Measurements from ENCODE around the gene NPHP4.
A peak's percentile ranks its signal among the peaks of the same experiment; 100 is the strongest.

The NPHP4 gene

GRCh38 chr1:6038603-6039002, 46.4 kb upstream of the NPHP4 start:
- Histone ChIP-seq H3K27me3 (ENCODE audit: insufficient read depth, low read length, poor library complexity) (no peaks in the 10 kb centered on the region), H4K8ac (ENCODE audit: low read depth, low read length) (no peak overlapping the region), H3K18ac (ENCODE audit: low read length) (no peak overlapping the region), H2BK5ac (ENCODE audit: low read length) (no peak overlapping the region), H3K4me2 (ENCODE audit: low read length) (no peak overlapping the region), H3K79me2 (ENCODE audit: control insufficient read depth, insufficient read depth, low read length) (no peaks in the 10 kb centered on the region), H3K9ac (ENCODE audit: low read length) (no peak overlapping the region), H2BK120ac (ENCODE audit: low read depth, low read length) (no peak overlapping the region), H3K27ac (ENCODE audit: low read depth, low read length) (no peak overlapping the region), H3K36me3 (ENCODE audit: control insufficient read depth, insufficient read depth, low read length) (no peaks in the 10 kb centered on the region), H3K56ac (ENCODE audit: low read length) (no peak overlapping the region), H3K4ac (ENCODE audit: low read depth, low read length) (no peak overlapping the region), H3K4me1 (ENCODE audit: control insufficient read depth, low read depth, low read length) (peaks cover 7% of the 10 kb centered on the region), H2BK15ac (replicated peaks; ENCODE audit: low read depth) (no peak overlapping the region), H3K4me3 (ENCODE audit: low read length) (no peak overlapping the region), H4K5ac (ENCODE audit: low read length) (no peak overlapping the region), H3K79me1 (ENCODE audit: low read length) (no peaks in the 10 kb centered on the region), H2AK5ac (ENCODE audit: low read length) (no peak overlapping the region), H3K23ac (ENCODE audit: low read length) (no peak overlapping the region)
- WGBS (ENCODE audit: extremely low coverage, insufficient coverage, low lambda C conversion rate) = no CpG with 5 or more reads among the region's 7 CpGs
- DNase-seq = no peak

GRCh38 chr1:6037338-6037762, 45.1 kb upstream of the NPHP4 start:
- Histone ChIP-seq H3K9ac (ENCODE audit: low read length) (no peak overlapping the region), H3K4me1 (ENCODE audit: control insufficient read depth, low read depth, low read length) (peaks cover 7% of the 10 kb centered on the region), H3K27ac (ENCODE audit: low read depth, low read length) (no peak overlapping the region), H3K4me2 (ENCODE audit: low read length) (no peak overlapping the region), H2AK5ac (ENCODE audit: low read length) (no peak overlapping the region), H3K4me3 (ENCODE audit: low read length) (no peak overlapping the region), H3K79me1 (ENCODE audit: low read length) (no peaks in the 10 kb centered on the region), H4K5ac (ENCODE audit: low read length) (no peak overlapping the region), H3K4ac (ENCODE audit: low read depth, low read length) (no peak overlapping the region), H2BK120ac (ENCODE audit: low read depth, low read length) (no peak overlapping the region), H2BK15ac (replicated peaks; ENCODE audit: low read depth) (no peak overlapping the region), H3K56ac (ENCODE audit: low read length) (peak overlapping the region; percentile 17), H4K8ac (ENCODE audit: low read depth, low read length) (no peak overlapping the region), H3K18ac (ENCODE audit: low read length) (no peak overlapping the region), H3K79me2 (ENCODE audit: control insufficient read depth, insufficient read depth, low read length) (no peaks in the 10 kb centered on the region), H3K23ac (ENCODE audit: low read length) (no peak overlapping the region), H3K27me3 (ENCODE audit: insufficient read depth, low read length, poor library complexity) (no peaks in the 10 kb centered on the region), H3K36me3 (ENCODE audit: control insufficient read depth, insufficient read depth, low read length) (no peaks in the 10 kb centered on the region), H2BK5ac (ENCODE audit: low read length) (no peak overlapping the region)
- DNase-seq = peak; percentile 44
- WGBS (ENCODE audit: extremely low coverage, insufficient coverage, low lambda C conversion rate) = no CpG with 5 or more reads among the region's 9 CpGs

GRCh38 chr1:6035719-6036118, 43.5 kb upstream of the NPHP4 start:
- H3K18ac ChIP-seq (ENCODE audit: low read length) = no peak overlapping the region
- no CpG with 5 or more reads among the region's 12 CpGs for WGBS (ENCODE audit: extremely low coverage, insufficient coverage, low lambda C conversion rate)
- H3K4me3 ChIP-seq (ENCODE audit: low read length) = no peak overlapping the region
- H3K4me2 ChIP-seq (ENCODE audit: low read length) = no peak overlapping the region
- no peak overlapping the region for H2BK120ac ChIP-seq (ENCODE audit: low read depth, low read length)
- no peaks in the 10 kb centered on the region for H3K79me2 ChIP-seq (ENCODE audit: control insufficient read depth, insufficient read depth, low read length)
- no peak overlapping the region for H2BK5ac ChIP-seq (ENCODE audit: low read length)
- no peak overlapping the region for H4K5ac ChIP-seq (ENCODE audit: low read length)
- H3K4ac ChIP-seq (ENCODE audit: low read depth, low read length) = no peak overlapping the region
- no peaks in the 10 kb centered on the region for H3K36me3 ChIP-seq (ENCODE audit: control insufficient read depth, insufficient read depth, low read length)
- H2AK5ac ChIP-seq (ENCODE audit: low read length) = no peak overlapping the region
- H3K9ac ChIP-seq (ENCODE audit: low read length) = no peak overlapping the region
- H3K79me1 ChIP-seq (ENCODE audit: low read length) = no peaks in the 10 kb centered on the region
- H3K56ac ChIP-seq (ENCODE audit: low read length) = no peak overlapping the region
- H3K27ac ChIP-seq (ENCODE audit: low read depth, low read length) = no peak overlapping the region
- H4K8ac ChIP-seq (ENCODE audit: low read depth, low read length) = no peak overlapping the region
- no peak for DNase-seq
- H2BK15ac ChIP-seq (replicated peaks; ENCODE audit: low read depth) = no peak overlapping the region
- H3K4me1 ChIP-seq (ENCODE audit: control insufficient read depth, low read depth, low read length) = peaks cover 7% of the 10 kb centered on the region
- H3K27me3 ChIP-seq (ENCODE audit: insufficient read depth, low read length, poor library complexity) = no peaks in the 10 kb centered on the region
- H3K23ac ChIP-seq (ENCODE audit: low read length) = no peak overlapping the region

- Histone ChIP-seq H2BK5ac (ENCODE audit: low read length) (no peak overlapping the region), H2AK5ac (ENCODE audit: low read length) (no peak overlapping the region), H3K9ac (ENCODE audit: low read length) (no peak overlapping the region), H3K79me1 (ENCODE audit: low read length) (no peaks in the 10 kb centered on the region), H3K27me3 (ENCODE audit: insufficient read depth, low read length, poor library complexity) (no peaks in the 10 kb centered on the region), H3K18ac (ENCODE audit: low read length) (no peak overlapping the region), H3K23ac (ENCODE audit: low read length) (no peak overlapping the region), H2BK120ac (ENCODE audit: low read depth, low read length) (no peak overlapping the region), H2BK15ac (replicated peaks; ENCODE audit: low read depth) (no peak overlapping the region), H3K4me1 (ENCODE audit: control insufficient read depth, low read depth, low read length) (peaks cover 7% of the 10 kb centered on the region), H3K36me3 (ENCODE audit: control insufficient read depth, insufficient read depth, low read length) (no peaks in the 10 kb centered on the region), H3K79me2 (ENCODE audit: control insufficient read depth, insufficient read depth, low read length) (no peaks in the 10 kb centered on the region), H3K27ac (ENCODE audit: low read depth, low read length) (no peak overlapping the region), H4K8ac (ENCODE audit: low read depth, low read length) (no peak overlapping the region), H3K56ac (ENCODE audit: low read length) (no peak overlapping the region), H4K5ac (ENCODE audit: low read length) (no peak overlapping the region), H3K4ac (ENCODE audit: low read depth, low read length) (no peak overlapping the region), H3K4me3 (ENCODE audit: low read length) (no peak overlapping the region), H3K4me2 (ENCODE audit: low read length) (no peak overlapping the region)
- WGBS (ENCODE audit: extremely low coverage, insufficient coverage, low lambda C conversion rate) = no CpG with 5 or more reads among the region's 15 CpGs
- no peak for DNase-seq
These were observed 43.1 kb upstream of the NPHP4 start for GRCh38 chr1:6035303-6035702.

GRCh38 chr1:6034750-6035096, 42.5 kb upstream of the NPHP4 start:
- Histone ChIP-seq H3K79me1 (ENCODE audit: low read length) (no peaks in the 10 kb centered on the region), H3K4me1 (ENCODE audit: control insufficient read depth, low read depth, low read length) (peaks cover 7% of the 10 kb centered on the region), H3K79me2 (ENCODE audit: control insufficient read depth, insufficient read depth, low read length) (no peaks in the 10 kb centered on the region), H2BK15ac (replicated peaks; ENCODE audit: low read depth) (no peak overlapping the region), H4K5ac (ENCODE audit: low read length) (no peak overlapping the region), H3K9ac (ENCODE audit: low read length) (no peak overlapping the region), H2AK5ac (ENCODE audit: low read length) (no peak overlapping the region), H3K27ac (ENCODE audit: low read depth, low read length) (no peak overlapping the region), H3K18ac (ENCODE audit: low read length) (no peak overlapping the region), H2BK120ac (ENCODE audit: low read depth, low read length) (no peak overlapping the region), H4K8ac (ENCODE audit: low read depth, low read length) (no peak overlapping the region), H3K23ac (ENCODE audit: low read length) (no peak overlapping the region), H3K4me2 (ENCODE audit: low read length) (no peak overlapping the region), H3K4ac (ENCODE audit: low read depth, low read length) (no peak overlapping the region), H3K36me3 (ENCODE audit: control insufficient read depth, insufficient read depth, low read length) (no peaks in the 10 kb centered on the region), H3K56ac (ENCODE audit: low read length) (no peak overlapping the region), H3K27me3 (ENCODE audit: insufficient read depth, low read length, poor library complexity) (no peaks in the 10 kb centered on the region), H3K4me3 (ENCODE audit: low read length) (no peak overlapping the region), H2BK5ac (ENCODE audit: low read length) (no peak overlapping the region)
- DNase-seq = no peak
- WGBS (ENCODE audit: extremely low coverage, insufficient coverage, low lambda C conversion rate) = no CpG with 5 or more reads among the region's 10 CpGs

GRCh38 chr1:6033986-6034749, 41.9 kb upstream of the NPHP4 start:
- Histone ChIP-seq H3K27ac (ENCODE audit: low read depth, low read length) (no peak overlapping the region), H2BK120ac (ENCODE audit: low read depth, low read length) (no peak overlapping the region), H2BK15ac (replicated peaks; ENCODE audit: low read depth) (no peak overlapping the region), H3K27me3 (ENCODE audit: insufficient read depth, low read length, poor library complexity) (no peaks in the 10 kb centered on the region), H3K9ac (ENCODE audit: low read length) (no peak overlapping the region), H2AK5ac (ENCODE audit: low read length) (no peak overlapping the region), H4K5ac (ENCODE audit: low read length) (no peak overlapping the region), H3K79me2 (ENCODE audit: control insufficient read depth, insufficient read depth, low read length) (no peaks in the 10 kb centered on the region), H3K18ac (ENCODE audit: low read length) (no peak overlapping the region), H3K4me1 (ENCODE audit: control insufficient read depth, low read depth, low read length) (peaks cover 7% of the 10 kb centered on the region), H3K36me3 (ENCODE audit: control insufficient read depth, insufficient read depth, low read length) (no peaks in the 10 kb centered on the region), H3K4me2 (ENCODE audit: low read length) (no peak overlapping the region), H3K4me3 (ENCODE audit: low read length) (no peak overlapping the region), H3K56ac (ENCODE audit: low read length) (no peak overlapping the region), H3K23ac (ENCODE audit: low read length) (no peak overlapping the region), H3K4ac (ENCODE audit: low read depth, low read length) (no peak overlapping the region), H2BK5ac (ENCODE audit: low read length) (no peak overlapping the region), H4K8ac (ENCODE audit: low read depth, low read length) (no peak overlapping the region), H3K79me1 (ENCODE audit: low read length) (no peaks in the 10 kb centered on the region)
- no CpG with 5 or more reads among the region's 21 CpGs for WGBS (ENCODE audit: extremely low coverage, insufficient coverage, low lambda C conversion rate)
- DNase-seq = peak; percentile 66
